AG08396 (cell line): ENCODE data around the gene PUS1.
A peak's percentile ranks its signal among the peaks of the same experiment; 100 is the strongest.
"Not testable (repeated sequence)": the region's sequence is repeated elsewhere in the genome, so short reads cannot be mapped to it uniquely, and the experiment has no call there.

Experiments
- DNase-seq: peaks from one replicate; pipeline ENCODE4 v3.0.0; 2012; ENCODE audit warnings: low spot score, mixed read lengths

Gene PUS1

DNA sequence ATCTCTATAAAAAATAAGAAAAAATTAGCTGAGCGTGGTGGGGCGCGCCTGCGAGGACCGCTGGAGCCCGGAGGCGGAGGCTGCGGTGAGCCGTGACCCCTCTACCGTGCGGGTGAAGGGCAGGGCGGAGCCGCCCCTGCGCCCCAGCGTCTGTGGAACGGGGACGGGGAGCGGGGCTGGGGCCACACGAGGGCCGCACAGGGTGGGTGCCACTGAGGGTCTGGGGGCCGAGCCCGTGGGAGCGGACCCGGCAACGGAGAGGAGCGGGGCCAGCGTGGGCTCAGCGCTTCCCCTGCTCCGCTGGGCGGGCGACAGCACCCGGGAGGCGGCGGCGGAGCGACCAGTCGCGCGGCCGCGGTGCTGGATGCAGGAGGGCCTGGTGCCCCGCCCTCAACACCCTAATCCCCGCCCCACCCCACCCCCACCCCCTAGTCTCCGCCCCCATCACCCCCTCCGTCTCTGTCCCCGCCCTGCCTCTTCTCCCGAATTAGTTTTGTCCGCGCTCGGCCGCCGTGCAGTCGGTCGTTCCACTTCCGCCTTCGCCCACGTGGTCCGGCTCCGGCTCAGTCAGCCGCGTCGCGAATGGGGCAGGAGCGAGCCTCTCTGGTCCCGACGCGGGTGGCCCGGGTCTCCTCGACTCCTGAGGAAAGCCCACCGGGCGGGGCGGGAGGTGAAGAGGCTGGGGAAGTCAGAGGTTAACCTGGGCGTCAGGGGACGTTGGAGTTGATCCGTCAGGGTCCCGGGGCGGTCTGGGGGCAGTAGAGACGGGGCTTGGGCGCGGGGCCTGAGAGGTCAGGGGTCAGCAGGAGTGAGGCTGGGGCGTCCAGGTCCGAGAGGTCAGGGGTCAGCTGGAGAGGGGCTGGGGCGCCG is at the start of gene PUS1:
PUS1 (plus strand) TSS at position 566 of the 870 bp plus-strand sequence. CDS start 447 bp downstream, outside the sequence.
- peak; percentile 99 for DNase-seq

DNA sequence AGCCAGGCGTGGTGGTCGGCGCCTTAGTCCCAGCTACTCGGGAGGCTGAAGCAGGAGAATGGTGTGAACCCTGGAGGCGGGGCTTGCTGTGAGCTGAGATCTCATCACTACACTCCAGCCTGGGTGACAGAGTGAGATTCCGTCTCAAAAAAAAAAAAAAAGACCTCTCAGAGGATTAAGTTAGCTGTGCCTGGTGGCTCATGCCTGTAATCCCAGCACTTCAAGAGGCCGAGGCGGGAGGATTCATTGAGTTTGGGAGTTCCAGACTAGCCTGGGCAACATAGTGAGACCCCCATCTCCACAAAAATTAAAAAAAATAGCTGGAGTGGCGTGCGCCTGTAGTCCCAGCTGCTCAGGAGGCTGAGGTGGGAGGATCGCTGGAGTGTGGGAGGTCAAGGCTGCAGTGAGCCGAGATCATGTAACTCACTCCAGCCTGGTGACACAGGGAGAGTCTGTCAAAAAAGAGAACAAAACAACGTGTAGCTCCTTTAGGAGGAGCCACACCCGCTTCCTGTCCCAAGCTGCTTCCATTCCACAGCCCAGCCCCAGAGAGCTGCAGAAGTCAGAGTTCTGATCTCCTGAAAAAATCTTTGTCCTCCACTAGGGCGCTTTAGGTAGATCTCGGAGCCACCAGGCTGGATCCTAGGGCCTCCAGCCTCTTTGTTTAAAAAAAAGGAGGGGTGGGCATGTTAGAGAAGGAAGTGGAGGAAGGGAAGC is 46.1 kb upstream of the PUS1 start:
- DNase-seq, result peak; percentile 7

DNA sequence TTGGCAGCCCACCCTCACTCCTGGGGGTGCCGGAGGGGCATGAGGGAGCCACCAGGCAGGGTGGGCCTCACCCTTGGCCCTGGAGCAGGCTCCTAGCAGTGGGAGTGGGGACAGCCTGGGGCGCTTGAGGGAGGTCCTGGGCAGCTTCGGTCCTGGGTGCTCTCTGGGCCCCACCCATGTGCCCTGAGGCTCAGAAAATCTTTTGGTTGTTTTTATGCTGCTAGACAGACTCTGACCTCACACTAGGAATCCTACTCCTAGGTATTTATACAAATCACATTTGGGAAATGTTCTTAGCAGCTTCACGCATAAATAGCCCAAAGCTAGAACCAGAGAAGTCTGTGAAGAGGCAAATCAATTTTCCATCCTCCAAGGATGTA is 45.6 kb upstream of the PUS1 start:
- DNase-seq, result no peak

DNA sequence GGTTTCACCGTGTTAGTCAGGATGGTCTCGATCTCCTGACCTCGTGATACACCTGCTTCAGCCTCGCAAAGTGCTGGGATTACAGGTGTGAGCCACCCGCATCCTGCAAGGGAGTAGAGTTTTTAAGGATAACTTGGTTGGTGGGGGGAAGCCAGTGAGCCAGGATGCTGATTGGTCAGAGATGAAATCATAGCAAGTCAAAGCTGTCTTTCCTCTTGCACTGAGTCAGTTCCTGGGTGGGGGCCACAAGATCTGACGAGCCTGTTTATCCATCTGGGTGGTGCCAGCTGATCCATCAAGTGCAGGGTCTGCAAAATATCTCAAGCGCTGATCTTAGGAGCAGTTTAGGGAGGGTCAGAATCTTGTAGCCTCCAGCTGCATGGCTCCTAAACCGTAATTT is 44.0 kb upstream of the PUS1 start:
- not testable (repeated sequence) for DNase-seq

DNA sequence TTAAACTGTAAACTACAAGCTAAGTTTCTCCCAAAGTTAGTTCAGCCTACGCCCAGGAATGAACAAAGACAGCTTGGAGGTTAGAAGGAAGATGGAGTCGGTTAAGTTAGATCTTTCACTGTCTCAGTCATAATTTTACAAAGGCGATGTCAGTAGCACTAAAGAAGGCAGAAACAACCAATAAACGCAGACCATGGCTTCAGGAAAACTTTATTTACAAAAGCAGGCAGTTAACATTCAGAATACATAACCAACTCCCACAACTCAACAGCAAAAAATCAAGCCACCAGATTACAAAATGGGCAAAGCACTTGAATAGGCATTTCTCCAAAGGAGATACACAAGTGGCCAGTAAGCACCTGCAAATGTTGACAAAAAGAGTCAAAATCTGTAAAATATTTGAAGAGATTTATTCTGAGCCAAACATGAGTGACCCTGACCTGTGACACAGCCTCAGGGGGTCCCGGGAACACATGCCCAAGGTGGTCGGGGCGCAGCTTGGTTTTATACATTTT is 43.5 kb upstream of the PUS1 start:
- DNase-seq, result no peak

DNA sequence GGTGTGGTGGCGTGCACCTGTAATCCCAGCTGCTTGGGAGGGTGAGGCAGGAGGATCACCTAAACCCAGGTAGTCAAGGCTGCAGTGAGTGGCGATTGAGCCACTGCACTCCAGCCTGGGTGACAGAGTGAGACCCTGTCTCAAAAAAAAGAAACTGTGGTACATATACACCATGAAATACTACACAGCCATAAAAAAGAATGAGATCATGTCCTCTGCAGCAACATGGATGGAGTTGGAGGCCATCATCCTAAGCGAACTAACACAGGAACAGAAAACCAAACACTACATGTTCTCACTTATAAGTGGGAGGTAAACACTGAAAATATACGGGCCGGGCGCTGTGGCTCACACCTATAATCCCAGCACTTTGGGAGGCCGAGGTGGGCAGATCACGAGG is 37.4 kb upstream of the PUS1 start:
- not testable (repeated sequence) for DNase-seq

DNA sequence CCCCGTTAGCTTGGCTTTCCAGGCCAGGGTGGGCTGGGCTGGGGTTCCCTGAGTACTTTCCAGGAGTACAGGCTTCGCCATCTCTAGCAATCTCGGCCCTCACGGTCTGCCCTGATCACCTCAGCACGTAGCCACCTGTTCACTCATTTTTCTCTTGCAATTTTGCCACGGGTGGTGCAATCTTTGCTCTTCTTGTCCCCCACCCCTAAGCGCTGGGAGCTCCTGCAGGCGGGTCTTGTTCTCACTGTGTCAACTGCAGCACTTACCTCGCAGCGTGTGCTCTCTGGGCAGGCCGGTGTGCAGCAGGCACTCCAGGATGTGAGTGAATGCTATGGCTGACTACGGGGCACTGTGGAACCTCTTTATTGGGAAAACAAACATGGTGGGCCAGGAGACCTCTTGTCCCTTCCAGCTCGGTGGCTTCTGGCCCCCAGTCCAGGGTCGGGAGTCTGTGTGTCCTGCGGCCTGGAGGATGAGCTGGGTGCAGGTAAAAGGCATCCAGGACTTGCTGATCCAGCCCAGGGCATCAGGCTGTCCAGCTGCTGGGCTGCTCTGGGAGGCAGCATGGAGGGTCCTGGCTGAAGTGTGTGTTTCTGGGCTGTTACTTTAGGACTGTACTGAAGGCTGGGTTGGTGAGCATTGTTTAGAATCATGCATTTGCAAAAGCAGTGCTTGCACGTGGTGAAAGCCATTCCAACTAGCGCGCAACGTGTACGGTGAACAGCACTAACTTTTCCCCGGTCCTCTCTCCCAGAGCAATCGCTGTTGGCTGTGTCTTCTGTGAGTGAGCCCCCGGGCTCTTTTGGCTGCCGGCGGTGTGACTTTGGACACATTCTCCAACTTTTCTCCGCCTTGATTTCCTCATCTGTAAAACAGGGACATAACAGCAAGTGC is 36.1 kb upstream of the PUS1 start:
- DNase-seq, result peak; percentile 4

DNA sequence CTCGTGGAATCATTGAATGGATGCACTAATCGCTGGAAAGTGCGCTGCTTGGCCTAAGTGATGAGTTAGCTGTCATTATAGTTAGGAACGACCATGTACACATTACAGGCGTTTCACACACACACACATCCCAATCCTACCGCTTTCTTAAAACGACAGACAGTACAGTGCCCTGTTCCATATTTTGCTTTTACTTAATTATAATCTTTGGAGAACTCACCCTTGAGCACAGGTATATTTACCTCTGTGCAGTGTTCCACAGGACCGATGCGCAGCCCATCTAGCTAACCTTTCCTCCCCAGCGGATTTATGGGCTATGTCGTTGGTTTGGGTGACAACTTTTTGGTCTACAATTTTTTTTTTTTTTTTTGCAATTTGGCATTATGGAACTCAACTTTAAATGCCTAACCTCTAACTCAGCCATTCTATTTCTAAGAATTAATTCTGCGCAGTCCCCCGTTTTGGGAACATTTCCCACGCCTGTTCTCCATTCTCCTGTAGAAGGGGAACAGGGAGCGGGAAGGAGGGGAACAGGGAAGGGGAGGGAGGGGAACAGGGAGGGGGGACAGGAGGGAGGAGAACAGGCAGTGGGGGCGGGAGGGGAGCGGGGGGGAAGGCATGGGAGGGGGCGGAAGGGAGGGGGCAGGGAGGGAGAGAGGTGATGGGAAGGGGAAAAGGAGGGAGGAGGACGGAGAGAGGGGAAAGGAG is 35.3 kb upstream of the PUS1 start:
- peak; percentile 60 for DNase-seq

DNA sequence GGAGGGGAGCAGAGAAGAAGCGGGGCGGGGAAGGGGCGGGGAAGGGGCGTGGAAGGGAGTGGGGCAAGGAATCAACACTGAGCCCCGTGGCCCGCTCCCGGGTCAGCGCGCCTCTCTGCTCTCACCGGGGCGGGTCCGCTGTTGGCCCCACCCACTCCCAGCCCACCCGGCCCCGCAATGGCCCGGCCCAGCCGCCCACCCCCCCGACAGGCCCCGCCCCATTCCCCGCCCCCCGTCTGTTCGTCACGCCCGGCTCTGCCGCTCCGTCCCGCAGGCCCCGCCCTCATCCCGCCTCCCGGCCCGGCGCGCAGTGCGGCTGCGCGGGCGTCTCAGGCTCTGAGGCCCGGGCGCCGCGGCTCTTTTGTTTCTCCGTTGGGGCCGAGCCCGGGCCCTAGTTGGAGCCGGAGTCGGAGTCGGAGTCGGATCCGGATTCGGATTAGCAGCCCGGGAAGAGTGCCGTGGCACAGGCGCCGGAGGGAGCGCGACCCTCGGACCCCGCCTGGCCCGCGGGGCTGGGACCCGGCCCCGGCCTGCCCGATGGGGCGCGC is 34.7 kb upstream of the PUS1 start, which contains the start of gene ULK1:
ULK1 (plus strand) TSS at position 310 of the 548 bp plus-strand sequence. CDS start 380 bp downstream, outside the sequence.
- peak; percentile 100 for DNase-seq

DNA sequence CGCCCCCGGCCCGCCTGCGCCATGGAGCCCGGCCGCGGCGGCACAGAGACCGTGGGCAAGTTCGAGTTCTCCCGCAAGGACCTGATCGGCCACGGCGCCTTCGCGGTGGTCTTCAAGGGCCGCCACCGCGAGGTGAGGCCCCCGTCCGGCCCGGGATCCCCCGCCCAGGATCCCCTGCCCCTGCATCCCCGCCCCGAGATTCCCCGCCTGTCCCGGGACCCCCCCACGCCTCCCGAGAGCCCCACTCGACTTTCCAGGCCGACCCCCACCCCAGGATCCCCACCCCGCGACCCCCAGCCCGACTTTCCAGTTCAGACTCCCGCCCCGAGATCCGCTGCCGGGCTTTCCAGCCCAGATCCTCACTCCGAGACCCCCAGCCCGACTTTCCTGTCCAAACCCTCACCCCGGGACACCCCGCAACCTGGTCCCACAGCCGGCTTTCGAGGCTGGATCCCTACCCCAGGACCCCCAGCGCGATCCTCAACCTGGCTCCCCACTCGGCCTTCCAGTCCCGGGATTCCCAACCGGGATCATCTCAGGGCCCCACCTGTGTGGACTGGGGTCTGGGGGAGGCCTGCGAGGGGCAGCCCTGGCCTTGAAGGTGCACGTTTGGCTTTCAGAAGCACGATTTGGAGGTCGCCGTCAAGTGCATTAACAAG is 34.0 kb upstream of the PUS1 start:
- DNase-seq, result peak; percentile 42

DNA sequence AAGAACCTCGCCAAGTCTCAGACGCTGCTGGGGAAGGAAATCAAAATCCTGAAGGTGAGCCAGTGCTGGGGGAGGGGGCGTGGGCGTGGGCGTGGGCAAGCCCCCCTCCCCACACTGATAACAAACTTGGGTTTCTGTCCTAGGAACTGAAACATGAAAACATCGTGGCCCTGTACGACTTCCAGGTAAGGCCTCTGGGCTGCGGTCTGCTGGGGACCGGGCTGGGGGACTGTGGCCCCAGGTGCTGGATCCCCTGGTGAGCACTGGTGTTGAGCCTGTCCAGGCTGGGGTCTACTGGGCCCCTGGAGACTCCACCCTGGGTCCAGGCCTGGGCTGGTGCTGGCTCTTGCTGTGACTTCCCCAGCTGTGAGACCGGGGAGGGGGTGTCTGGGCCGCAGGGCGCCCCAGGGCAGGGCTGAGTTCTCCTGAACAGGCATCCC is 33.4 kb upstream of the PUS1 start:
- no peak for DNase-seq

DNA sequence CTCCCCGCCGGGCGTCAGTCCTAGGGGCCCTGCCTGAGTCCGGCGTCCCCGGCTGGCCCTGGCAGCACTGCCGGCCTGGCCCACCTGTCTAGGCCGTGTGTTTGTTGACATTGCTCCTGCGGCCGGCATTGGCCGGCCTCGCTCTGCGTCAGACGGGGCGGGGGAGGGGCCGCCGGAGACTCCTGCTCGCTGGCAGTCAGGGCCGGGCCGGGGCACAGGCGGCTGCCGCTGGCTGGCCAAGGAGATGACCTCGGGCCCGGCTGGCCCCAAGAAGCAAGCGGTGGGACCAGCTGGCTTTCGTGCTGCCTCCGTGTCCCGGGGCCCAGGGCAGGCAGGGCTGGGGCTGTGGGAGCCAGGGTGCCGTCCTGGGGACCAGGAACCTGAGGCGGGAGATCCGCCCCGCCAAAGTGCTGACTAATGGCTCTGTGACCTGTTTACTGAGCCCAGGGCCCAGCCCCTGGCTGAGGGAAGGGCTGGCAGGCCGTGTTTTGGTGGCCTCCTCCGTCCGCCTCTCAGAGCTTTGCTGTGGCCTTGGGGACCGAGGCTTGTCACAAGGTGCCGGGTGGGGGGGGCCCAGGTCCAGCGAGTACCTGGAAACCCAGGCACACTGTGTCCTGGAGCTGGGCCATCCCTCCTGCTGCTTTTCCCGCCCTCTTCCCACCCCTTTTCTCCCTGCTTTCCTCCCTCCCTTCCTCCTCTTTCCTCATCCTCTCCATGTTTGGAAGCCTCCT is 32.8 kb upstream of the PUS1 start:
- DNase-seq, result peak; percentile 96

DNA sequence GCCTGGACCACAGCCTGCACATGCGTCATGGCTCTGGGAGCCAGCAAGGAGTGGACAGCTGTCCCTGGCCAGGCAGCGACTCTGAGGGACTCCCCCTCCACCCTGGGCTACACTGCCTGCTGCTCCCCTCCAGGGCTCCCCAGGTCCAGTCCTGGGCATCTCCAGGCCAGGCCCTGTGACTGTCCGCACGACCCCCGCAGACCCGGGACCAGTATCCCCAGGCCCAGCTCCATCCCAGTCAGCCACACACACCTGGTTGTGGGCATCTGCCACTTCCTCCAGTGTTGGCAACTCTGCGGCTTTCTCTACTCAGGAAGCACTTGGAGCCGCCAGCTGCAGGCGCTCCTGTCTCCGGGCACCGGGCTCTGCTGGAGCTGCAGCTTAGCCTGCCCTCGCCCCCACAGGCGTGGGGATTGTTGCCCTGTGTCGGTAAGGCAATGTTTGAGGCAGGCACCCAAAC is 32.2 kb upstream of the PUS1 start:
- DNase-seq, result peak; percentile 93

DNA sequence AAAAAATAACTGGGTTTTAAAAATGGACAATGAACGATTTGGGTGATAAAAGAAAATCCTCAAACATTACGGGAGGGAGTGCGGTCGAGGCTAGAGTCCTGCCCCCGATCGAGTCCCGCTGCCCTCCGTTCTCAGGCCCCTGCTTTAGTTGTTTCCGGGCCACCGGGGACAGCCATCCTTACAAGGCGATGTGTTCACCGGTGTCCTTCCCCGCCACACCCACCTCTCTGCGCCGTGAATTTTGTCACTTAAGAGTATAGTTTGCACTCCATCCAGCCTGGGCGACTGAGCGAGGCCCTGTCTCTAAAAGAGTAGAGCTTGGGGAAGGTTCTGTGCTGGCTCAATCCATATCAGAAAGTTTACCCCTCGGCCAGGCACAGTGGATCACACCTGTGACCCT is 31.8 kb upstream of the PUS1 start:
- DNase-seq, result no peak

DNA sequence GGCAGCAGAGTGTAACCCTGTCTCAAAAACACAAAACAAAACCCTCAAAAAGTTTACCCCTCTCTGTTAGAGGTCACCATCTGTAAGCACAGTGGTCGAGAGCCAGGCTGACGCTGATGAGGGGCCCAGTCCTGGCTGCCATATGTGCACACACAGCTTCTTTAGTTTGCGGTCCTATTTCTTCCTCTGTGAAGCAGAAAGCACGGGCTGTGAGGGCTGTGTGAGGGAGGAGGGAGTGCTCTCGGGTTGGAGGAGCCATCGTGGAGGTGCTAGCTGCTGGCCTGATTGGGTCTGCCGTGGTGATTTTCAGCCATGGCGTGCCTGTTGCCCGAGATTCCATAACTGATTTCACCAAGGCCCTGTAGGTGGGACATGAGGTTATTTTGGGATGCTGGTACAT is 31.2 kb upstream of the PUS1 start:
- DNase-seq, result no peak

DNA sequence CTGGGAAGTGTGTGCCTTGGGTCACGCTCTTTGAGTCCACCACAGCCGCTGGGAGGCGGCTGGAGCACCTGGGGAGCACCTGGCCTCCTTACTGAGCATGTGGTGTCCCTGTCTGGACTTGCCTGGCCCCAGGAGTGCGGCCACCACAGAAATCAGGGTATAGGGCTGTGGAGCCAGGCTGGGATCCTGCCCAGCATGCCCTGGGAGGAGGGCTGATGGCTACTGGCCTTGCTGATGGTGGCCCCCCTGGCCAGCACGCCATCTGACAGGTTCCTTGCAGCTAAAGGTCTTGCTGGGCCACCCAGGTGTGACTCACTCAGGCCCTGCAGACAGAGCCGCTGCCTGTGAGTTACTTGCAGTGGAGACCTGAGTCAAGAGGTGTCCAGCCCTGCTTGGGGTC is 28.7 kb upstream of the PUS1 start:
- DNase-seq, result no peak

DNA sequence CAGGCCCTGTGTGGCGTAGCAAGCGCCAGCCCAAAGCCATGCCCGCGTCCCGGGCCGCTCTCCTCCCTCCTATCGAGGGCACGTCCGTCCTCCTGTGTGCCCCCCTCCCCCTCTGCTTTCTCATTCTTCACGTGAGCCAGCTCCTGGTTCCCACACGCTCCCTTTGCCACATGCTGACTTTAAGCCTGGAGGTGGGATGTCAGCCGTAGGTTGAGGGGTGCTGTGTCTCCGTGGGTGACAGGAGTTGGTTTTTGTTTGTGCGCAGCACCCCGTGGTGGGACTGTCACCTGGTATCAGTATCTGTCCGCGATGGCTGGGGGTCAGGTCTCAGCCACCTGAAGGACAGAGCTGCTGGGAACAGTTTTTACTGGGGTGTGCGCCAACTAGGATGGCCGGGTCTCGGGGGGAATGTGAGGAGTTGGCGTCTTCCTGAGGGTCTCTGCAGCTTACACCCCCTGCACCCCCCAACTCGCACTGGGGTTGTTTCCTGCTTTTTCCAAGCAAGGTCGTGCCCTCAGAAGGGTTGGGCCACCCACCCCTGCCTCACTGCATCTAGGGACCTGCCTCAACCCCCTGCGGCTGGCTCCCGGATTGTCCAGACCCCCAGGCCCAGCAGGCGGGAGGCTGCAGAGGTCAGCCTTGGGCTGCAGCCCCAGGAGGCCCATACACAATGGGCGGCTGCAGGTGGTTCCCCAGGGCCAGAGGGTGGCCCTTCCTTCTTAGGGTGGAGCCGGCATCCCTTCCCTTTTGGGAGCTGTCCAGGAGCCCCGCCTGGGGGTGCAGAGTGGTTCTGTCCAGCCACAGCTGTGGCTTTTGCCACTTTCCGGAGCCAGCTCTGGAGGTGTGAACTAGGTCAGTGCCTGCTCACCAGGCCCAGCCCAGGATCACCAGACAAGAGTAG is 27.4 kb upstream of the PUS1 start:
- DNase-seq, result no peak
